ENCODE data around the gene CDH6. TPM values are rescaled to one million over a fixed set of nuclear protein-coding genes. Genes with fewer than 3 reads are reported as not detected.

Gene CDH6
- total and polyA plus RNA-seq, 2 experiments from 2014 or later = 0.60 to 1.1 TPM

DNA sequence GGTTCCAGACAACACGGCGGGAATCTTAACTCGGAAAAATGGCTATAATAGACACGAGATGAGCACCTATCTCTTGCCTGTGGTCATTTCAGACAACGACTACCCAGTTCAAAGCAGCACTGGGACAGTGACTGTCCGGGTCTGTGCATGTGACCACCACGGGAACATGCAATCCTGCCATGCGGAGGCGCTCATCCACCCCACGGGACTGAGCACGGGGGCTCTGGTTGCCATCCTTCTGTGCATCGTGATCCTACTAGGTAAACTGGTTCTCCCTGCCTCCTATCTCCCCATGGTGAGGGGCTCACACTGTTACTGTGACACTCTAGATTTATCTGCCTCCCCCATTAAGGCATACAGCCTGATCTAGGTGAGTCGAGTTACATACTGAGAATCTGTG lies 124.2 kb downstream of the CDH6 start:
- peaks cover 8% of the 10 kb centered on the region; the same call in 2 of the 3 replicates for H3K4me1 Mint-ChIP-seq
- TF ChIP-seq CREB1 (CRISPR knock-in tag; IDR thresholded peaks at IDR 0.05; ENCODE audit: low read depth) (no peak), ZNF114 (CRISPR knock-in tag; IDR thresholded peaks at IDR 0.05) (no peak)
- TF ChIP-seq, protein P1, sequence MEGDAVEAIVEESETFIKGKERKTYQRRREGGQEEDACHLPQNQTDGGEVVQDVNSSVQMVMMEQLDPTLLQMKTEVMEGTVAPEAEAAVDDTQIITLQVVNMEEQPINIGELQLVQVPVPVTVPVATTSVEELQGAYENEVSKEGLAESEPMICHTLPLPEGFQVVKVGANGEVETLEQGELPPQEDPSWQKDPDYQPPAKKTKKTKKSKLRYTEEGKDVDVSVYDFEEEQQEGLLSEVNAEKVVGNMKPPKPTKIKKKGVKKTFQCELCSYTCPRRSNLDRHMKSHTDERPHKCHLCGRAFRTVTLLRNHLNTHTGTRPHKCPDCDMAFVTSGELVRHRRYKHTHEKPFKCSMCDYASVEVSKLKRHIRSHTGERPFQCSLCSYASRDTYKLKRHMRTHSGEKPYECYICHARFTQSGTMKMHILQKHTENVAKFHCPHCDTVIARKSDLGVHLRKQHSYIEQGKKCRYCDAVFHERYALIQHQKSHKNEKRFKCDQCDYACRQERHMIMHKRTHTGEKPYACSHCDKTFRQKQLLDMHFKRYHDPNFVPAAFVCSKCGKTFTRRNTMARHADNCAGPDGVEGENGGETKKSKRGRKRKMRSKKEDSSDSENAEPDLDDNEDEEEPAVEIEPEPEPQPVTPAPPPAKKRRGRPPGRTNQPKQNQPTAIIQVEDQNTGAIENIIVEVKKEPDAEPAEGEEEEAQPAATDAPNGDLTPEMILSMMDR (conservative IDR thresholded peaks at IDR 0.05; ENCODE audit: low read depth in 2 of 2) = peak; percentile 63 to 91
- ATAC-seq = peak; percentile 99
- Histone ChIP-seq H3K4me3 (no peak overlapping the region), H3K4me2 (no peak overlapping the region), H3K27me3 (ENCODE audit: insufficient read depth) (no peaks in the 10 kb centered on the region), H3K36me3 (ENCODE audit: insufficient read depth) (no peaks in the 10 kb centered on the region), H3K4me1 (ENCODE audit: insufficient read depth) (no peaks in the 10 kb centered on the region), H3K79me2 (replicated peaks; ENCODE audit: insufficient read depth) (no peaks in the 10 kb centered on the region), H2AFZ (no peak overlapping the region), H3K9me2 (ENCODE audit: insufficient read depth) (no peaks in the 10 kb centered on the region), H4K20me1 (replicated peaks; ENCODE audit: insufficient read depth) (no peaks in the 10 kb centered on the region), H3K27ac (ENCODE audit: low read depth) (no peak overlapping the region), H3F3A (replicated peaks; ENCODE audit: low read depth) (no peaks in the 10 kb centered on the region)
- H3K27me3 Mint-ChIP-seq (ENCODE audit: insufficient read depth, low read depth, poor library complexity) = no peaks in the 10 kb centered on the region
- peak; percentile 80 for DNase-seq (ENCODE audit: low spot score)
- no peaks in the 10 kb centered on the region for H3K36me3 Mint-ChIP-seq (ENCODE audit: low read depth)
- H3K4me3 Mint-ChIP-seq = no peak overlapping the region
- no peak overlapping the region for H3K27ac Mint-ChIP-seq
- H3K9me3 Mint-ChIP-seq = no peaks in the 10 kb centered on the region

DNA sequence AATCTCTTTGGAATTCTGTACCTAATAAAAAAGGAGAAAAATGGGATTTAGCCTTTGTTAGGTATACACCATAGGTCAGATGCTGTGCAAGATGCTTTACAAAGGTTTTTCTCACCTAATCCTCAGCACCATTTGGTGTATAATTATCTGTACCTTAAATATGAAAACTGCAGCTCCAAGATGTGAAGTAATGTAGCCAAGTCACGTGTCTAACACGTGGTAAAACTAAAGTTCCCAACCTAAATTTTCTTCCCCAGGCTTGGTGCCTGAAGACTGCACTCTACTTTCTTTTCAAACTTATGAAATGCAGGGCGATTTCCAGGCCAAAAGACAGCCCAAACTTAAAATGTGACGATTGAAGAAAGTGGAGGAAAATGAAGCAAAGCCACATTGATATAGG lies 125.8 kb downstream of the CDH6 start:
- Mint-ChIP-seq H3K4me1 (peaks cover 8% of the 10 kb centered on the region; the same call in 2 of the 3 replicates), H3K27ac (no peak overlapping the region), H3K27me3 (ENCODE audit: insufficient read depth, low read depth, poor library complexity) (no peaks in the 10 kb centered on the region), H3K36me3 (ENCODE audit: low read depth) (no peaks in the 10 kb centered on the region), H3K9me3 (no peaks in the 10 kb centered on the region), H3K4me3 (no peak overlapping the region)
- no peaks in the 10 kb centered on the region for H3K36me3 ChIP-seq (ENCODE audit: insufficient read depth)
- H2AFZ ChIP-seq = no peak overlapping the region
- H3K4me2 ChIP-seq = no peak overlapping the region
- no peak for DNase-seq (ENCODE audit: low spot score)
- H3K27ac ChIP-seq (ENCODE audit: low read depth) = no peak overlapping the region
- no peaks in the 10 kb centered on the region for H4K20me1 ChIP-seq (replicated peaks; ENCODE audit: insufficient read depth)
- no peaks in the 10 kb centered on the region for H3K4me1 ChIP-seq (ENCODE audit: insufficient read depth)
- no peaks in the 10 kb centered on the region for H3K79me2 ChIP-seq (replicated peaks; ENCODE audit: insufficient read depth)
- H3K4me3 ChIP-seq = no peak overlapping the region
- no peak for ATAC-seq
- H3K9me2 ChIP-seq (ENCODE audit: insufficient read depth) = no peaks in the 10 kb centered on the region
- H3K27me3 ChIP-seq (ENCODE audit: insufficient read depth) = no peaks in the 10 kb centered on the region
- H3F3A ChIP-seq (replicated peaks; ENCODE audit: low read depth) = no peaks in the 10 kb centered on the region
- TF ChIP-seq JUNB (IDR thresholded peaks at IDR 0.05; ENCODE audit: unreplicated experiment) (no peak), STAT1 (IDR thresholded peaks at IDR 0.05; ENCODE audit: unreplicated experiment) (no peak), CREB1 (CRISPR knock-in tag; IDR thresholded peaks at IDR 0.05; ENCODE audit: low read depth) (no peak), POLR2AphosphoS5 (IDR thresholded peaks at IDR 0.05; ENCODE audit: low read depth) (no peak), EZH2 (IDR thresholded peaks at IDR 0.05; ENCODE audit: low read depth, unreplicated experiment) (no peak), ZNF114 (CRISPR knock-in tag; IDR thresholded peaks at IDR 0.05) (no peak)
- TF ChIP-seq, protein P2, sequence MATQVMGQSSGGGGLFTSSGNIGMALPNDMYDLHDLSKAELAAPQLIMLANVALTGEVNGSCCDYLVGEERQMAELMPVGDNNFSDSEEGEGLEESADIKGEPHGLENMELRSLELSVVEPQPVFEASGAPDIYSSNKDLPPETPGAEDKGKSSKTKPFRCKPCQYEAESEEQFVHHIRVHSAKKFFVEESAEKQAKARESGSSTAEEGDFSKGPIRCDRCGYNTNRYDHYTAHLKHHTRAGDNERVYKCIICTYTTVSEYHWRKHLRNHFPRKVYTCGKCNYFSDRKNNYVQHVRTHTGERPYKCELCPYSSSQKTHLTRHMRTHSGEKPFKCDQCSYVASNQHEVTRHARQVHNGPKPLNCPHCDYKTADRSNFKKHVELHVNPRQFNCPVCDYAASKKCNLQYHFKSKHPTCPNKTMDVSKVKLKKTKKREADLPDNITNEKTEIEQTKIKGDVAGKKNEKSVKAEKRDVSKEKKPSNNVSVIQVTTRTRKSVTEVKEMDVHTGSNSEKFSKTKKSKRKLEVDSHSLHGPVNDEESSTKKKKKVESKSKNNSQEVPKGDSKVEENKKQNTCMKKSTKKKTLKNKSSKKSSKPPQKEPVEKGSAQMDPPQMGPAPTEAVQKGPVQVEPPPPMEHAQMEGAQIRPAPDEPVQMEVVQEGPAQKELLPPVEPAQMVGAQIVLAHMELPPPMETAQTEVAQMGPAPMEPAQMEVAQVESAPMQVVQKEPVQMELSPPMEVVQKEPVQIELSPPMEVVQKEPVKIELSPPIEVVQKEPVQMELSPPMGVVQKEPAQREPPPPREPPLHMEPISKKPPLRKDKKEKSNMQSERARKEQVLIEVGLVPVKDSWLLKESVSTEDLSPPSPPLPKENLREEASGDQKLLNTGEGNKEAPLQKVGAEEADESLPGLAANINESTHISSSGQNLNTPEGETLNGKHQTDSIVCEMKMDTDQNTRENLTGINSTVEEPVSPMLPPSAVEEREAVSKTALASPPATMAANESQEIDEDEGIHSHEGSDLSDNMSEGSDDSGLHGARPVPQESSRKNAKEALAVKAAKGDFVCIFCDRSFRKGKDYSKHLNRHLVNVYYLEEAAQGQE (IDR thresholded peaks at IDR 0.05; ENCODE audit: unreplicated experiment) = no peak
- TF ChIP-seq, protein P1 (conservative IDR thresholded peaks at IDR 0.05; ENCODE audit: low read depth in 2 of 2) = no peak
